HG03064 (cell line): ENCODE results near the gene TNXB.
"Not testable (repeated sequence)": the region's sequence is repeated elsewhere in the genome, so short reads cannot be mapped to it uniquely, and the experiment has no call there.

Experiments
- ATAC-seq: cut with Tn5 transposase; IDR thresholded peaks from one replicate; pipeline ENCODE4 v1.9.1; 2021; ENCODE audit warnings: low read depth; ENCODE audit not compliant: unreplicated experiment

TNXB gene

GRCh38 chr6:32008616-32009015 is 100.5 kb downstream of the TNXB start:
- ATAC-seq = not testable (repeated sequence)

GRCh38 chr6:32008037-32008436 is 101.1 kb downstream of the TNXB start:
- ATAC-seq = not testable (repeated sequence)

GRCh38 chr6:32007086-32007485 is 102.1 kb downstream of the TNXB start:
- ATAC-seq = not testable (repeated sequence)

GRCh38 chr6:32005991-32006529 is 103.1 kb downstream of the TNXB start:
- not testable (repeated sequence) for ATAC-seq

GRCh38 chr6:32005538-32005880 is 103.6 kb downstream of the TNXB start:
- not testable (repeated sequence) for ATAC-seq

GRCh38 chr6:32004864-32005537 is 104.1 kb downstream of the TNXB start:
- not testable (repeated sequence) for ATAC-seq

- ATAC-seq = not testable (repeated sequence)
These were observed 104.7 kb downstream of the TNXB start for GRCh38 chr6:32004393-32004792.

GRCh38 chr6:32003301-32003700 is 105.8 kb downstream of the TNXB start:
- ATAC-seq = not testable (repeated sequence)

GRCh38 chr6:32002546-32003268 is 106.4 kb downstream of the TNXB start:
- not testable (repeated sequence) for ATAC-seq

GRCh38 chr6:31996385-31996784 is 112.8 kb downstream of the TNXB start:
- not testable (repeated sequence) for ATAC-seq

- not testable (repeated sequence) for ATAC-seq
These were observed 114.7 kb downstream of the TNXB start for GRCh38 chr6:31994421-31994820.
